Hepatocyte (in vitro differentiated cells): ENCODE data around the gene MYADML2.

Experiments
- EZH2 ChIP-seq: fragments of 200-600 bp; sonication (generic); IDR thresholded peaks from 2 replicates; pipeline ENCODE4 v1.6.1; 2016; ENCODE audit warnings: antibody characterized with exemption, mild to moderate bottlenecking, borderline replicate concordance
- EZH2phosphoT487 ChIP-seq: fragments of 200-600 bp; sonication (generic); IDR thresholded peaks from one replicate; pipeline ENCODE4 v1.6.1; 2018; ENCODE audit warnings: antibody characterized with exemption, mild to moderate bottlenecking, low read depth, moderate library complexity; ENCODE audit not compliant: unreplicated experiment, severe bottlenecking
- TF ChIP-seq, protein P1 (sequence below): fragments of 200-600 bp; sonication (generic); IDR thresholded peaks from 2 replicates; pipeline ENCODE4 v1.5.1; 2016; ENCODE audit warnings: antibody characterized with exemption, mild to moderate bottlenecking; ENCODE audit not compliant: poor library complexity

DNA sequence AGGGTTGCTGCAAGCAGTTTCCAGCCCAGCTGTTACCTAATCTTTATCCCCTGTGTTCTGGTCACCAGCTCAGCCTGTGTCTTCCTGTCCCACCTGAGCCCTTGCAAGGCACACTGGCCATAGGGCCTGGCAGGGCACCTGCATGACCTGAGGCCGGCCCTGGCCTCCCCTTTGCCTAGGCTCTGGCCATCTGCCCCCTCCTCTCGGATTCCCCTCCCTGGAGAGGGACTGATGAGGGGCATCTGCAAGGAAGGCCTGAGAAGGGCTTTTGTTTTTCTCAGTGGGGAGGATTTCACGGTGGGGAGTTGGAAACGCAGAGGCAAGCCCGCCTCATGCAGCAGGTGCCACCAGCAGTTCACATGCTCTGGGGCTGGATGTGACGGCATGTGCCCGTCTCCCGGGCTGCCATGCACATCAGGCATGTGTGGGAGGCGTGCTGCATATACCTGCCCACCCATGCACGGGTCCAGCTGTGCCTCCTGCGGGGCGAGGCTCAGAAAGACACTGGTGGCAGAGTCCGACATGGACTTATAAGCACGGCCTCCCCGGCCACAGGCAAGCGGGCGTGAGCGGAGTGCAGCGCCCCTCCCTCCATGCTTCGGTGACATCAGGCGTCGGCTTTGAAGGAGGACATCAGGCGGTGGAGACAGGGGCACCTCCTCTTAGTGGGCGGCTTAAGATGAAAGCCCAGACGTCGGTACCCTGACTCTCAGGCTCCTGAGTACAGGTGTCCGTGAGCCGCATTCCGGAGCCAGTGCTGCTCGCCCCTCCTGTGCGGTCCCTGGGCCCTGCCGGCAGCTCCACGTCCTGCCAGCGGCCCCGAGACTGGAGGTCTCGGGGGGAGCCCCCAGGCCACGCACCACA lies 46.9 kb upstream of the MYADML2 start:
- TF ChIP-seq, protein P1, sequence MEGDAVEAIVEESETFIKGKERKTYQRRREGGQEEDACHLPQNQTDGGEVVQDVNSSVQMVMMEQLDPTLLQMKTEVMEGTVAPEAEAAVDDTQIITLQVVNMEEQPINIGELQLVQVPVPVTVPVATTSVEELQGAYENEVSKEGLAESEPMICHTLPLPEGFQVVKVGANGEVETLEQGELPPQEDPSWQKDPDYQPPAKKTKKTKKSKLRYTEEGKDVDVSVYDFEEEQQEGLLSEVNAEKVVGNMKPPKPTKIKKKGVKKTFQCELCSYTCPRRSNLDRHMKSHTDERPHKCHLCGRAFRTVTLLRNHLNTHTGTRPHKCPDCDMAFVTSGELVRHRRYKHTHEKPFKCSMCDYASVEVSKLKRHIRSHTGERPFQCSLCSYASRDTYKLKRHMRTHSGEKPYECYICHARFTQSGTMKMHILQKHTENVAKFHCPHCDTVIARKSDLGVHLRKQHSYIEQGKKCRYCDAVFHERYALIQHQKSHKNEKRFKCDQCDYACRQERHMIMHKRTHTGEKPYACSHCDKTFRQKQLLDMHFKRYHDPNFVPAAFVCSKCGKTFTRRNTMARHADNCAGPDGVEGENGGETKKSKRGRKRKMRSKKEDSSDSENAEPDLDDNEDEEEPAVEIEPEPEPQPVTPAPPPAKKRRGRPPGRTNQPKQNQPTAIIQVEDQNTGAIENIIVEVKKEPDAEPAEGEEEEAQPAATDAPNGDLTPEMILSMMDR = no peak
- TF ChIP-seq EZH2phosphoT487 (no peak), EZH2 (no peak)
